OCI-LY7 (cell line): ENCODE results near the gene CIROP. TPM values are rescaled to one million over a fixed set of nuclear protein-coding genes. Genes with fewer than 3 reads are reported as not detected.

ENCODE experiments used
- BruUV-seq: library from RNA; stranded (reverse); fragments of 400-500 nt; replicated peaks from 2 replicates; lab custom pipeline; 2021; lab: Mats Ljungman, UMichigan
- CTCF ChIA-PET: fragments of 300-600 bp; sonication (Branson Sonifier 250); formaldehyde crosslinking; loops from one replicate; lab custom pipeline; 2022; ENCODE audit warnings: antibody characterized with exemption; ENCODE audit not compliant: unreplicated experiment; lab: Charles Lee
- POLR2A ChIA-PET: fragments of 300-600 bp; sonication (Branson Sonifier 250); formaldehyde crosslinking; loops from one replicate; lab custom pipeline; 2022; ENCODE audit warnings: antibody characterized with exemption; lab: Charles Lee
- DNase-seq: peaks from one replicate; pipeline ENCODE4 v3.0.0-alpha.2; 2015; ENCODE audit warnings: low spot score
- H2AFZ ChIP-seq: fragments of 200-600 bp; sonication (generic), shearing (Covaris generic); 2 replicates; pipeline ENCODE4 v1.6.1; 2014; ENCODE audit warnings: mild to moderate bottlenecking, antibody characterized with exemption, low read length, moderate library complexity
- H3K27ac ChIP-seq: fragments of 200-600 bp; sonication (generic); 2 replicates; pipeline ENCODE4 v1.5.1; 2014; ENCODE audit warnings: mixed run types, low read depth, mild to moderate bottlenecking, moderate library complexity, low read length, inconsistent platforms; ENCODE audit not compliant: poor library complexity, severe bottlenecking
- H3K36me3 ChIP-seq: fragments of 200-600 bp; sonication (generic); 2 replicates; pipeline ENCODE4 v1.6.1; 2014; ENCODE audit warnings: mild to moderate bottlenecking, antibody characterized with exemption, low read length, moderate library complexity, mixed read lengths; ENCODE audit not compliant: insufficient read depth
- H3K4me1 ChIP-seq: fragments of 200-600 bp; sonication (generic); 2 replicates; pipeline ENCODE4 v1.5.1; 2014; ENCODE audit warnings: mild to moderate bottlenecking, low read length; ENCODE audit not compliant: insufficient read depth, poor library complexity, severe bottlenecking
- H3K4me2 ChIP-seq: fragments of 200-600 bp; sonication (generic); 2 replicates; pipeline ENCODE4 v1.6.1; 2014; ENCODE audit warnings: mild to moderate bottlenecking, low read length
- H3K4me3 ChIP-seq: fragments of 200-600 bp; sonication (generic); 2 replicates; pipeline ENCODE4 v1.5.1; 2014; ENCODE audit warnings: mild to moderate bottlenecking, low read depth, low read length; ENCODE audit not compliant: poor library complexity, severe bottlenecking
- H3K79me2 ChIP-seq: fragments of 200-600 bp; sonication (generic); 2 replicates; pipeline ENCODE4 v1.6.1; 2016; ENCODE audit warnings: low read depth, mild to moderate bottlenecking, low read length, moderate library complexity, mixed read lengths; ENCODE audit not compliant: insufficient read depth
- H3K9me2 ChIP-seq: fragments of 200-600 bp; sonication (generic); 2 replicates; pipeline ENCODE4 v1.6.1; 2016; ENCODE audit warnings: mild to moderate bottlenecking, low read length, mixed read lengths; ENCODE audit not compliant: insufficient read depth
- H3K9me3 ChIP-seq: fragments of 200-600 bp; sonication (generic); 2 replicates; pipeline ENCODE4 v1.6.1; 2014; ENCODE audit warnings: mild to moderate bottlenecking, mixed run types, low read length, mixed read lengths
- H4K20me1 ChIP-seq: fragments of 200-600 bp; sonication (generic); 2 replicates; pipeline ENCODE4 v1.6.1; 2014; ENCODE audit warnings: mild to moderate bottlenecking, antibody characterized with exemption, low read length, moderate library complexity, mixed read lengths; ENCODE audit not compliant: insufficient read depth
- EZH2phosphoT487 ChIP-seq: fragments of 200-600 bp; sonication (generic); IDR thresholded peaks from 2 replicates; pipeline ENCODE4 v1.6.1; 2018; ENCODE audit warnings: low read depth, borderline replicate concordance, mild to moderate bottlenecking, mixed run types, antibody characterized with exemption, low read length, moderate library complexity, mixed read lengths
- intact Hi-C: fragments of 100-400 bp; cut with micrococcal nuclease; formaldehyde crosslinking; loops from one replicate; pipeline ENCODE4 v1.10.0; 2022; ENCODE audit not compliant: unreplicated experiment
- total RNA-seq, 2 experiments: library from RNA; depleted of rRNA in 1 of 2; stranded (reverse); fragments of >200 nt in 1 of 2; shearing (Covaris generic) in 1 of 2; gene quantifications; 2 replicates each; pipeline ENCODE4 v1.2.3, GENCODE V29; 2014 to 2022
- TF ChIP-seq, protein P1 (sequence below): fragments of 200-600 bp; sonication (generic); conservative IDR thresholded peaks from 2 replicates; pipeline ENCODE4 v1.5.1; 2014; ENCODE audit warnings: mild to moderate bottlenecking, antibody characterized with exemption, low read length, moderate library complexity, mixed read lengths

CIROP gene
- total RNA-seq, 2 experiments from 2014 or later = not detected

GRCh38 chr14:23122086-23122485, 17.3 kb upstream of the CIROP start:
- Histone ChIP-seq H3K79me2 (no peaks in the 10 kb centered on the region), H3K4me1 (peaks cover 38% of the 10 kb centered on the region), H3K9me2 (no peaks in the 10 kb centered on the region), H3K27ac (peak overlapping the region; percentile 88), H3K4me2 (peak overlapping the region; percentile 72), H3K9me3 (no peaks in the 10 kb centered on the region), H2AFZ (peak overlapping the region; percentile 85; the same call in 1 of the 2 replicates), H3K36me3 (no peaks in the 10 kb centered on the region), H3K4me3 (no peak overlapping the region), H4K20me1 (no peaks in the 10 kb centered on the region)
- BruUV-seq = no TSS peak
- intact Hi-C loops = loop anchor here (5.0 kb wide), 2 partner anchors 165 to 260 kb away; partner anchors contain the start of gene HOMEZ
- POLR2A ChIA-PET = interaction anchor here (0.6 to 5.2 kb wide), 6 partner anchors 10 to 445 kb away, joined by 3 to 68 read pairs (median 4); partner anchors contain the start of genes ACIN1, C14orf119, HOMEZ and SLC7A8
- CTCF ChIA-PET = interaction anchor here (1.0 to 3.2 kb wide), 2 partner anchors 63 to 68 kb away, joined by 3 to 69 read pairs; partner anchors contain the start of gene SLC7A8
- TF ChIP-seq, protein P1, sequence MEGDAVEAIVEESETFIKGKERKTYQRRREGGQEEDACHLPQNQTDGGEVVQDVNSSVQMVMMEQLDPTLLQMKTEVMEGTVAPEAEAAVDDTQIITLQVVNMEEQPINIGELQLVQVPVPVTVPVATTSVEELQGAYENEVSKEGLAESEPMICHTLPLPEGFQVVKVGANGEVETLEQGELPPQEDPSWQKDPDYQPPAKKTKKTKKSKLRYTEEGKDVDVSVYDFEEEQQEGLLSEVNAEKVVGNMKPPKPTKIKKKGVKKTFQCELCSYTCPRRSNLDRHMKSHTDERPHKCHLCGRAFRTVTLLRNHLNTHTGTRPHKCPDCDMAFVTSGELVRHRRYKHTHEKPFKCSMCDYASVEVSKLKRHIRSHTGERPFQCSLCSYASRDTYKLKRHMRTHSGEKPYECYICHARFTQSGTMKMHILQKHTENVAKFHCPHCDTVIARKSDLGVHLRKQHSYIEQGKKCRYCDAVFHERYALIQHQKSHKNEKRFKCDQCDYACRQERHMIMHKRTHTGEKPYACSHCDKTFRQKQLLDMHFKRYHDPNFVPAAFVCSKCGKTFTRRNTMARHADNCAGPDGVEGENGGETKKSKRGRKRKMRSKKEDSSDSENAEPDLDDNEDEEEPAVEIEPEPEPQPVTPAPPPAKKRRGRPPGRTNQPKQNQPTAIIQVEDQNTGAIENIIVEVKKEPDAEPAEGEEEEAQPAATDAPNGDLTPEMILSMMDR = no peak
- TF ChIP-seq EZH2phosphoT487 = no peak
- no peak for DNase-seq

GRCh38 chr14:23121361-23121771, 16.6 kb upstream of the CIROP start:
- peak overlapping the region; percentile 85; the same call in 1 of the 2 replicates for H2AFZ ChIP-seq
- ChIA-PET CTCF (interaction anchor here (0.6 to 3.2 kb wide), 8 partner anchors 8 to 258 kb away, joined by 3 to 69 read pairs (median 6); partner anchors contain the start of genes ACIN1, C14orf119 and SLC7A8), POLR2A (interaction anchor here (0.6 to 5.2 kb wide), 9 partner anchors 11 to 446 kb away, joined by 3 to 68 read pairs (median 3); partner anchors contain the start of genes ACIN1, C14orf119, HOMEZ and SLC7A8)
- TF ChIP-seq, protein P1 = no peak
- no peak for TF ChIP-seq EZH2phosphoT487
- H3K79me2 ChIP-seq = no peaks in the 10 kb centered on the region
- DNase-seq = peak; percentile 83
- no peaks in the 10 kb centered on the region for H3K9me3 ChIP-seq
- intact Hi-C loops = loop anchor here (1.0 to 5.0 kb wide), 4 partner anchors 66 to 261 kb away; partner anchors contain the start of gene HOMEZ
- H3K4me2 ChIP-seq = peak overlapping the region; percentile 72
- H3K27ac ChIP-seq = peak overlapping the region; percentile 88
- H4K20me1 ChIP-seq = no peaks in the 10 kb centered on the region
- H3K9me2 ChIP-seq = no peaks in the 10 kb centered on the region
- no peaks in the 10 kb centered on the region for H3K36me3 ChIP-seq
- peaks cover 38% of the 10 kb centered on the region for H3K4me1 ChIP-seq
- H3K4me3 ChIP-seq = peak overlapping the region; percentile 48
- no TSS peak for BruUV-seq
